ENCODE measurements around the gene ASPSCR1. TPM values are rescaled to one million over a fixed set of nuclear protein-coding genes. Genes with fewer than 3 reads are reported as not detected.

The ASPSCR1 gene
- total RNA-seq, 4 donors from 2014 or later: 10.1 to 21.0 (median 17.1) TPM

DNA sequence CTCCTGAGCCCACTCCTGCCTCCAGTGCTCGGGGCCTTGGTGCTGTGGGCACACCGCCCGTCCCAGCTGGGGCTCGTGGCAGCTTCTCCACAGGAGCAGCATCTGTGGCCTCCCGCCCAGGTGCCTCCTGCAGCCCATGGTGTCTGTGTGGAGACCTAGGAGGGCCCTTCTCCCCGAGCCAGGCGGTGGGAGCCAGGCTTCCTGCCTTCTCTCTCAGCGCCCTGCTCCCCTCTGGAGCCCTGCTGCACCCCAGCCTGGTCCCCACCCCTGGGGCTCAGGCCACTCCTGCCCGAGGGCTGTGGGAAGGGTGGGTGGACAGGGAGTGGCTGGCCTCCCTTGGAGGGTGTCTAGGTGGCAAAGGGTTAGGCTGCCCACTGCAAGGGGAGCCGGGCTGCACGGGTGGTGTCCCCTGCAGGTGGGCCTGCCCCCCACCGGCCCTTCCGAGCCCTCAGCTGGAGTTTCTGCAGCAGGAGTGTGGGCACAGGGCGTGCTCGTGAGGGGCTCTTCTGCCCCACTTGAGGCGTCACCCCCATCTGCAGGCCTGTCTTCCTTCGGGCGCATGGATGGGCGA is 34.3 kb downstream of the ASPSCR1 start:
- Histone ChIP-seq H3K27me3 (no peaks in the 10 kb centered on the region), H3K27ac (no peak overlapping the region), H3K36me3 (peaks cover 0 to 35% (median 0%) of the 10 kb centered on the region in 3 donors), H3K4me1 (peaks cover 7 to 37% (median 9%) of the 10 kb centered on the region in 3 donors), H3K4me3 (no peak overlapping the region), H3K9me3 (no peaks in the 10 kb centered on the region)
- no peak for DNase-seq
- TF ChIP-seq, protein P1, sequence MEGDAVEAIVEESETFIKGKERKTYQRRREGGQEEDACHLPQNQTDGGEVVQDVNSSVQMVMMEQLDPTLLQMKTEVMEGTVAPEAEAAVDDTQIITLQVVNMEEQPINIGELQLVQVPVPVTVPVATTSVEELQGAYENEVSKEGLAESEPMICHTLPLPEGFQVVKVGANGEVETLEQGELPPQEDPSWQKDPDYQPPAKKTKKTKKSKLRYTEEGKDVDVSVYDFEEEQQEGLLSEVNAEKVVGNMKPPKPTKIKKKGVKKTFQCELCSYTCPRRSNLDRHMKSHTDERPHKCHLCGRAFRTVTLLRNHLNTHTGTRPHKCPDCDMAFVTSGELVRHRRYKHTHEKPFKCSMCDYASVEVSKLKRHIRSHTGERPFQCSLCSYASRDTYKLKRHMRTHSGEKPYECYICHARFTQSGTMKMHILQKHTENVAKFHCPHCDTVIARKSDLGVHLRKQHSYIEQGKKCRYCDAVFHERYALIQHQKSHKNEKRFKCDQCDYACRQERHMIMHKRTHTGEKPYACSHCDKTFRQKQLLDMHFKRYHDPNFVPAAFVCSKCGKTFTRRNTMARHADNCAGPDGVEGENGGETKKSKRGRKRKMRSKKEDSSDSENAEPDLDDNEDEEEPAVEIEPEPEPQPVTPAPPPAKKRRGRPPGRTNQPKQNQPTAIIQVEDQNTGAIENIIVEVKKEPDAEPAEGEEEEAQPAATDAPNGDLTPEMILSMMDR (IDR thresholded peaks at IDR 0.05): no peak
- no peak for TF ChIP-seq POLR2A (IDR thresholded peaks at IDR 0.05)
- intact Hi-C loops (cut with DNase I): no loop called here
- 81% methylated on average over 3 of the region's 19 CpGs; no CpG with 5 or more reads in 1 of the 2 donors for WGBS, 2 donors

DNA sequence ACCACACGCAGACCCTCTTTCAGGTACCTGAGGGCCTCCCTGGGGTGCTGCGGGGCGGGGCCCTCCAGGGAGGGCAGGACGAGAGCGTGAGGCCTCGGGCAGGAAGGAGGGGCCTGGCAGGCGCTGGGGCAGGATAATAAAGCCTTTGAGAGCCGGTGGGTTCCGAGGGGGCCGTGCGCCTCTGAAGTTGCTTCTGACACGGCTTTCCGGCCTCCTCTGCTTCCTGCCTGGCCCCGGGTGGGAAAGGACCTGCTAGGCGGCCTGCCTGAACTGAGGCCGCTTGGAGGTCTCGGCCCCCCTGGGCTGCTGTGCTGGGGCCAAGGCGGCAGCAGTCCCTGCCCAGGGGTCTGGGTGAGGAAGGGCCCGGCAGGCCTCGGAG is 34.8 kb downstream of the ASPSCR1 start:
- no peaks in the 10 kb centered on the region for H3K9me3 ChIP-seq

GRCh38 chr17:82012640-82013295 is 35.3 kb downstream of the ASPSCR1 start:
- no peak for DNase-seq
- H3K4me3 ChIP-seq: no peak overlapping the region
- no peaks in the 10 kb centered on the region for H3K27me3 ChIP-seq
- intact Hi-C loops (cut with DNase I): no loop called here
- no peak for TF ChIP-seq POLR2A (IDR thresholded peaks at IDR 0.05)
- TF ChIP-seq, protein P1 (IDR thresholded peaks at IDR 0.05): no peak
- peak overlapping the region in 3 of 4 donors; percentile 34 to 61 (median 34) for H3K27ac ChIP-seq
- peaks cover 0 to 40% (median 0%) of the 10 kb centered on the region in 3 donors for H3K36me3 ChIP-seq
- peaks cover 6 to 35% (median 9%) of the 10 kb centered on the region in 3 donors for H3K4me1 ChIP-seq
- no peaks in the 10 kb centered on the region for H3K9me3 ChIP-seq
- 45 to 60% methylated on average over 3 to 7 of the region's 19 CpGs for WGBS, 2 donors

More for the DNA sequence above, 34.8 kb downstream of the ASPSCR1 start:
- DNase-seq: no peak
- intact Hi-C loops (cut with DNase I): no loop called here
- TF ChIP-seq POLR2A (IDR thresholded peaks at IDR 0.05): no peak
- TF ChIP-seq, protein P1 (IDR thresholded peaks at IDR 0.05): no peak
- Histone ChIP-seq H3K4me3 (no peak overlapping the region), H3K27me3 (no peaks in the 10 kb centered on the region), H3K4me1 (peaks cover 6 to 35% (median 9%) of the 10 kb centered on the region in 3 donors), H3K27ac (peak overlapping the region in 2 of 4 donors; percentile 34 to 61), H3K36me3 (peaks cover 0 to 36% (median 0%) of the 10 kb centered on the region in 3 donors)
- 85% methylated on average over 4 of the region's 20 CpGs; no CpG with 5 or more reads in 1 of the 2 donors for WGBS, 2 donors

DNA sequence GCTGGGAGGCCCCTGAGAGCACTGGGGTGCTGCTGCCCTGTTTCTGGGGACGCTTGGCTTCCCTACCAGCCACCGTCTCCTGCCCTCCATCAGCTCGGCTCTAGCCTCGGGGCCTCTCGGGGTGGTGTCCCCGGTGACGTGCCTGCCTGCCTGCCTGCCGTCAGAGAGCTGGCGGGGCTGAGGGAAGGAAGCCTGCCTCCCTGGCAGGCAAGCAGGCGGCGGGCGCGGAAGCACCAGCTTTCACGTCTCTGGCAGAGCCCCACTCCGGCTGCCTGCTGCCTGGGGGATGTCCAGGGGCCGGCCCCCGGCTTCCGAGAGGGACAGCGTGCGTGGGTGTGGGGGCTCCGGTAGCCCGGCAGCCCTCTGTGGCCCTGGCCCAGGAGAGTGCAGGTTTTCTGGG is 35.9 kb downstream of the ASPSCR1 start:
- TF ChIP-seq, protein P1 (IDR thresholded peaks at IDR 0.05): no peak
- TF ChIP-seq POLR2A (IDR thresholded peaks at IDR 0.05): no peak
- Histone ChIP-seq H3K4me1 (peaks cover 6 to 35% (median 9%) of the 10 kb centered on the region in 3 donors), H3K9me3 (no peaks in the 10 kb centered on the region), H3K27ac (peak overlapping the region in 3 of 4 donors; percentile 34 to 61 (median 34)), H3K36me3 (peaks cover 0 to 46% (median 4%) of the 10 kb centered on the region in 3 donors), H3K27me3 (no peaks in the 10 kb centered on the region), H3K4me3 (no peak overlapping the region)
- intact Hi-C loops (cut with DNase I): no loop called here
- no peak for DNase-seq
- 80% methylated on average over 2 of the region's 22 CpGs; no CpG with 5 or more reads in 1 of the 2 donors for WGBS, 2 donors

- Histone ChIP-seq H3K4me3 (no peak overlapping the region), H3K27ac (peak overlapping the region in 2 of 4 donors; percentile 34 to 61), H3K9me3 (no peaks in the 10 kb centered on the region), H3K27me3 (no peaks in the 10 kb centered on the region), H3K36me3 (peaks cover 0 to 50% (median 4%) of the 10 kb centered on the region in 3 donors), H3K4me1 (peaks cover 6 to 35% (median 9%) of the 10 kb centered on the region in 3 donors)
- no peak for DNase-seq
- 88 to 90% methylated on average over 12 of the region's 16 CpGs for WGBS, 2 donors
- TF ChIP-seq, protein P1 (IDR thresholded peaks at IDR 0.05): no peak
- TF ChIP-seq POLR2A (IDR thresholded peaks at IDR 0.05): no peak
- intact Hi-C loops (cut with DNase I): no loop called here
Observed at GRCh38 chr17:82013772-82014321, 36.4 kb downstream of the ASPSCR1 start.

All from esophagus squamous epithelium (tissue), 5 donors.